Panc1 (cell line): Measurements from ENCODE around the gene TBXAS1. TPM values are rescaled to one million over a fixed set of nuclear protein-coding genes. Genes with fewer than 3 reads are reported as not detected.

Experiments
- ATAC-seq: fragments of 200-7000 bp; cut with Tn5 transposase; 2 replicates; pipeline ENCODE4 v1.9.1; 2020; ENCODE audit warnings: mild to moderate bottlenecking, moderate library complexity
- BruUV-seq: library from RNA; stranded (reverse); fragments of 400-500 nt; replicated peaks from 2 replicates; lab custom pipeline; 2021; lab: Mats Ljungman, UMichigan
- CTCF ChIA-PET: fragments of 300-600 bp; sonication (Branson Sonifier 250); formaldehyde crosslinking; loops from one replicate; lab custom pipeline; 2022; ENCODE audit warnings: antibody characterized with exemption; lab: Charles Lee
- POLR2A ChIA-PET: fragments of 300-600 bp; sonication (Branson Sonifier 250); formaldehyde crosslinking; loops from one replicate; lab custom pipeline; 2022; ENCODE audit warnings: antibody characterized with exemption; lab: Charles Lee
- DNase-seq: peaks from one replicate; pipeline ENCODE4 v3.0.0-alpha.2; 2010; ENCODE audit warnings: low read depth, low spot score
- H3K27ac ChIP-seq: 2 replicates; pipeline ENCODE4 v1.5.1; 2011; ENCODE audit warnings: mild to moderate bottlenecking, low read length, inconsistent platforms
- H3K27me3 ChIP-seq: fragments of 200-500 bp; sonication (Bioruptor generic); 2 replicates; pipeline ENCODE4 v1.6.0; 2014; ENCODE audit warnings: low read length, inconsistent platforms; ENCODE audit not compliant: control insufficient read depth, insufficient read depth
- H3K36me3 ChIP-seq: fragments of 200-500 bp; sonication (Bioruptor generic); 2 replicates; pipeline ENCODE4 v1.5.1; 2014; ENCODE audit warnings: inconsistent platforms, mild to moderate bottlenecking, low read length, moderate library complexity; ENCODE audit not compliant: control insufficient read depth, insufficient read depth
- H3K4me1 ChIP-seq: 2 replicates; pipeline ENCODE4 v1.5.1; 2011; ENCODE audit warnings: inconsistent platforms, mild to moderate bottlenecking, low read length, moderate library complexity; ENCODE audit not compliant: control insufficient read depth, insufficient read depth
- H3K4me3 ChIP-seq, 2 experiments: 2 replicates each; pipeline ENCODE4 v1.5.1; 2011 to 2012; ENCODE audit warnings: low read depth in 2 of 2, low read length in 2 of 2, mild to moderate bottlenecking in 2 of 2, inconsistent platforms in 1 of 2, moderate library complexity in 1 of 2
- H3K9me3 ChIP-seq: fragments of 200-500 bp; sonication (Bioruptor generic); 2 replicates; pipeline ENCODE4 v1.5.1; 2014; ENCODE audit warnings: low read depth, mild to moderate bottlenecking, inconsistent platforms, low read length, moderate library complexity; ENCODE audit not compliant: control insufficient read depth, insufficient read depth
- POLR2AphosphoS5 ChIP-seq: IDR thresholded peaks from 2 replicates; pipeline ENCODE4 v1.6.1; 2012; ENCODE audit warnings: mild to moderate bottlenecking, low read depth, low read length, moderate library complexity
- REST ChIP-seq, 2 experiments: IDR thresholded peaks; 2 replicates each; pipeline ENCODE4 v1.6.1; 2011 to 2012; ENCODE audit warnings: low read depth in 2 of 2, control low read depth in 1 of 2, low read length in 1 of 2, mild to moderate bottlenecking in 1 of 2, moderate library complexity in 1 of 2; ENCODE audit not compliant: insufficient read depth in 1 of 2
- SIN3A ChIP-seq: IDR thresholded peaks from 2 replicates; pipeline ENCODE4 v1.6.1; 2012; ENCODE audit warnings: low read depth, mild to moderate bottlenecking, low read length, moderate library complexity, borderline replicate concordance; ENCODE audit not compliant: insufficient read depth
- TCF7L2 ChIP-seq: IDR thresholded peaks from 2 replicates; pipeline ENCODE4 v1.6.1; 2011; ENCODE audit warnings: mild to moderate bottlenecking, low read depth, low read length, inconsistent platforms
- in situ Hi-C: cut with HindIII; loops from 2 replicates; pipeline ENCODE4 v1.10.0; 2016; ENCODE audit warnings: low sequenced_read_pairs, low pct_unique_long_range_greater_than_20kb
- intact Hi-C: fragments of 100-400 bp; cut with micrococcal nuclease; formaldehyde crosslinking; loops from one replicate; pipeline ENCODE4 v1.10.0; 2022; ENCODE audit not compliant: unreplicated experiment
- total RNA-seq: library from RNA; stranded (reverse); gene quantifications from one replicate; pipeline ENCODE4 v1.2.1, GENCODE V29; 2021; ENCODE audit not compliant: unreplicated experiment
- TF ChIP-seq, protein P1 (sequence below): fragments of 450-650 bp; IDR thresholded peaks from 2 replicates; pipeline ENCODE4 v1.5.1; 2017; ENCODE audit warnings: mild to moderate bottlenecking

The TBXAS1 gene
- total RNA-seq, 1 experiment from 2014 or later: 4.4 TPM

- no peak for DNase-seq
- intact Hi-C loops (no loop called here), in situ Hi-C loops (no loop called here)
- no TSS peak for BruUV-seq
- no peak for TF ChIP-seq SIN3A
- TF ChIP-seq REST (IDR thresholded peaks at IDR 0.05; ENCODE audit: insufficient read depth in 1 of 2, low read depth in 2 of 2, low read length in 1 of 2): no peak
- no peak for TF ChIP-seq TCF7L2
- TF ChIP-seq, protein P1, sequence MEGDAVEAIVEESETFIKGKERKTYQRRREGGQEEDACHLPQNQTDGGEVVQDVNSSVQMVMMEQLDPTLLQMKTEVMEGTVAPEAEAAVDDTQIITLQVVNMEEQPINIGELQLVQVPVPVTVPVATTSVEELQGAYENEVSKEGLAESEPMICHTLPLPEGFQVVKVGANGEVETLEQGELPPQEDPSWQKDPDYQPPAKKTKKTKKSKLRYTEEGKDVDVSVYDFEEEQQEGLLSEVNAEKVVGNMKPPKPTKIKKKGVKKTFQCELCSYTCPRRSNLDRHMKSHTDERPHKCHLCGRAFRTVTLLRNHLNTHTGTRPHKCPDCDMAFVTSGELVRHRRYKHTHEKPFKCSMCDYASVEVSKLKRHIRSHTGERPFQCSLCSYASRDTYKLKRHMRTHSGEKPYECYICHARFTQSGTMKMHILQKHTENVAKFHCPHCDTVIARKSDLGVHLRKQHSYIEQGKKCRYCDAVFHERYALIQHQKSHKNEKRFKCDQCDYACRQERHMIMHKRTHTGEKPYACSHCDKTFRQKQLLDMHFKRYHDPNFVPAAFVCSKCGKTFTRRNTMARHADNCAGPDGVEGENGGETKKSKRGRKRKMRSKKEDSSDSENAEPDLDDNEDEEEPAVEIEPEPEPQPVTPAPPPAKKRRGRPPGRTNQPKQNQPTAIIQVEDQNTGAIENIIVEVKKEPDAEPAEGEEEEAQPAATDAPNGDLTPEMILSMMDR: no peak
- TF ChIP-seq POLR2AphosphoS5: no peak
- POLR2A ChIA-PET: no interaction called here
- no peaks in the 10 kb centered on the region for H3K36me3 ChIP-seq
- H3K9me3 ChIP-seq: peaks cover 3% of the 10 kb centered on the region; the same call in 1 of the 2 replicates
- H3K4me1 ChIP-seq: peaks cover 18% of the 10 kb centered on the region
- CTCF ChIA-PET: no interaction called here
- ATAC-seq: no peak
- H3K27ac ChIP-seq: peak overlapping the region; percentile 83
- H3K27me3 ChIP-seq: no peaks in the 10 kb centered on the region
- no peak overlapping the region; a peak in 1 of 4 replicates for H3K4me3 ChIP-seq
Observed at GRCh38 chr7:139914306-139915267, 85.5 kb downstream of the TBXAS1 start.

GRCh38 chr7:139915268-139915863 is 86.3 kb downstream of the TBXAS1 start:
- TF ChIP-seq TCF7L2 (no peak), REST (IDR thresholded peaks at IDR 0.05; ENCODE audit: insufficient read depth in 1 of 2, low read depth in 2 of 2, low read length in 1 of 2) (no peak)
- Histone ChIP-seq H3K4me3 (no peak overlapping the region; a peak in 1 of 4 replicates), H3K36me3 (no peaks in the 10 kb centered on the region), H3K27ac (peak overlapping the region; percentile 83), H3K4me1 (peaks cover 18% of the 10 kb centered on the region), H3K27me3 (no peaks in the 10 kb centered on the region), H3K9me3 (peaks cover 3% of the 10 kb centered on the region; the same call in 1 of the 2 replicates)
- in situ Hi-C loops (no loop called here), intact Hi-C loops (no loop called here)
- no TSS peak for BruUV-seq
- DNase-seq (peak; percentile 42), ATAC-seq (no peak)
- POLR2A ChIA-PET: no interaction called here
- CTCF ChIA-PET: no interaction called here
